ENCODE results near the gene PHYHIPL.

Gene PHYHIPL

GRCh38 chr10:59133841-59134593 lies 42.4 kb upstream of the PHYHIPL start:
- Histone ChIP-seq H3K36me3 (no peaks in the 10 kb centered on the region), H3K27me3 (no peaks in the 10 kb centered on the region), H3K4me3 (ENCODE audit: low read depth, low read length) (no peak overlapping the region), H3K4me1 (no peaks in the 10 kb centered on the region; the same call in 1 of the 2 replicates), H3K9me3 (no peaks in the 10 kb centered on the region)
- TF ChIP-seq CTCF (IDR thresholded peaks at IDR 0.05; ENCODE audit: low read depth, low read length), result no peak
- DNase-seq, result no peak

- no peak overlapping the region for H3K4me3 ChIP-seq (ENCODE audit: low read depth, low read length)
- H3K4me1 ChIP-seq, result no peaks in the 10 kb centered on the region; the same call in 1 of the 2 replicates
- no peaks in the 10 kb centered on the region for H3K36me3 ChIP-seq
- DNase-seq, result no peak
- no peaks in the 10 kb centered on the region for H3K27me3 ChIP-seq
- TF ChIP-seq CTCF (IDR thresholded peaks at IDR 0.05; ENCODE audit: low read depth, low read length), result no peak
- no peaks in the 10 kb centered on the region for H3K9me3 ChIP-seq
Measured at GRCh38 chr10:59134785-59135184, 41.7 kb upstream of the PHYHIPL start.

GRCh38 chr10:59135275-59135674 lies 41.2 kb upstream of the PHYHIPL start:
- no peaks in the 10 kb centered on the region for H3K27me3 ChIP-seq
- no peak overlapping the region for H3K4me3 ChIP-seq (ENCODE audit: low read depth, low read length)

GRCh38 chr10:59138052-59138451 lies 38.4 kb upstream of the PHYHIPL start:
- H3K36me3 ChIP-seq, result no peaks in the 10 kb centered on the region
- DNase-seq, result no peak
- no peaks in the 10 kb centered on the region for H3K27me3 ChIP-seq
- TF ChIP-seq CTCF (IDR thresholded peaks at IDR 0.05; ENCODE audit: low read depth, low read length), result no peak
- no peak overlapping the region for H3K4me3 ChIP-seq (ENCODE audit: low read depth, low read length)
- H3K4me1 ChIP-seq, result no peaks in the 10 kb centered on the region; the same call in 1 of the 2 replicates
- H3K9me3 ChIP-seq, result no peaks in the 10 kb centered on the region

More at GRCh38 chr10:59135275-59135674, 41.2 kb upstream of the PHYHIPL start:
- no peaks in the 10 kb centered on the region for H3K36me3 ChIP-seq
- H3K4me1 ChIP-seq, result no peaks in the 10 kb centered on the region; the same call in 1 of the 2 replicates
- no peaks in the 10 kb centered on the region for H3K9me3 ChIP-seq
- no peak for TF ChIP-seq CTCF (IDR thresholded peaks at IDR 0.05; ENCODE audit: low read depth, low read length)
- peak; percentile 18 for DNase-seq

GRCh38 chr10:59143544-59143943 lies 32.9 kb upstream of the PHYHIPL start:
- Histone ChIP-seq H3K9me3 (no peaks in the 10 kb centered on the region), H3K4me1 (no peaks in the 10 kb centered on the region; the same call in 1 of the 2 replicates), H3K4me3 (ENCODE audit: low read depth, low read length) (no peak overlapping the region), H3K27me3 (no peaks in the 10 kb centered on the region), H3K36me3 (no peaks in the 10 kb centered on the region)
- DNase-seq, result no peak
- no peak for TF ChIP-seq CTCF (IDR thresholded peaks at IDR 0.05; ENCODE audit: low read depth, low read length)

GRCh38 chr10:59148701-59149100 lies 27.7 kb upstream of the PHYHIPL start:
- H3K9me3 ChIP-seq, result no peaks in the 10 kb centered on the region
- H3K36me3 ChIP-seq, result no peaks in the 10 kb centered on the region
- H3K4me1 ChIP-seq, result no peaks in the 10 kb centered on the region; the same call in 1 of the 2 replicates
- TF ChIP-seq CTCF (IDR thresholded peaks at IDR 0.05; ENCODE audit: low read depth, low read length), result no peak
- H3K27me3 ChIP-seq, result no peaks in the 10 kb centered on the region
- no peak for DNase-seq
- no peak overlapping the region for H3K4me3 ChIP-seq (ENCODE audit: low read depth, low read length)

Measured in BE2C (cell line).